ENCODE data around the gene ATP8B3.

Gene ATP8B3

DNA sequence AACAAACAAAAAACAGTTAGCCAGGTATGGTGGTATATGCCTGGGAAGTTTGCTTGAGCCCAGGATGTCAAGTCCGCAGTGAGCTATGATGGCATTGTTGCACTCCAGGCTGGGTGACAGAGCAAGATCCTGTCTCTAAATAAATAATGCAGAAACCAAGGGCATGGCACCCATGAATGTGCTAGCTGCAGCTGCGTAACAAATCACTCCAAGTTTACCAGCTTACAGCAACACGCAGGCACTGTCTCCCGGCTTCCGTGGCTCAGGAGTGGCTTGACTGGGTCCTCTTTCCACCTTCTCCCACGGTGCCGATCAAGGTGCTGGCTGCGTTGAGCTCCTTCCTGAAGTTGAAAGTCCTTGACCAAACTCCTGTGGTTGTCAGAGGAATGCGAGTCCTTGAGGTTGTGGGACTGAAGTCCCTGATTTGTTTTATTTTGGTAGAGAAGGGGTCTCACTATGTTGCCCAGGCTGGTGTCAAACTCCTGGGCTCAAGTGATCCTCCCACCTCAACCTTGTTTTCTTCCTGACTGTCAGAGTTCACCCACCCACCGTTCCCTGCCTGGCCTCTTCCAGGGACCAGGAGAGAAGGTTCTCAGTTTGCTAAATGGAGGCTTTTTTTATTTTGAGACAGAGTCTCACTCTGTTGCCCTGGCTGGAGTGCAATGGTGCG, 72.0 kb downstream of the ATP8B3 start:
- DNase-seq = no peak

DNA sequence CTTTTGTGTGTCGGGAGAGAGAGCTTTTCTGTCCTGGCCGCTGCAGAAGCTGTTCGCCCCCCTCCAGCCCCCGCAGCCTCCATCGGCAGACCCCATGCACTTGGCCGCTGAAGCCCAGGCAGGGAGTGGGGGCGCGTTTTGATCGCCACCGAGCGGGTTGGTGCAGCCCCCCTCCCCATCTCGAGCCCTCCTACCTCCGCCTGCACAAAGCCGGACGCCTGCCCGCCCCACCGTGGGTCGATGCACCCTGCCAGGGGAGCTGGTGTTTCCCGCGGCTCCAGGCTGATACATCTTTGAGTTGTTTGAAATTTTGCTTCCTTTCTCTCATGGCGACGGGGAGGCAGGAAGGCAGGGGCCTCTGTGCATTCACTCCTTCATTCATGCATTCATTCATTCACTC, 75.1 kb downstream of the ATP8B3 start:
- DNase-seq = no peak

DNA sequence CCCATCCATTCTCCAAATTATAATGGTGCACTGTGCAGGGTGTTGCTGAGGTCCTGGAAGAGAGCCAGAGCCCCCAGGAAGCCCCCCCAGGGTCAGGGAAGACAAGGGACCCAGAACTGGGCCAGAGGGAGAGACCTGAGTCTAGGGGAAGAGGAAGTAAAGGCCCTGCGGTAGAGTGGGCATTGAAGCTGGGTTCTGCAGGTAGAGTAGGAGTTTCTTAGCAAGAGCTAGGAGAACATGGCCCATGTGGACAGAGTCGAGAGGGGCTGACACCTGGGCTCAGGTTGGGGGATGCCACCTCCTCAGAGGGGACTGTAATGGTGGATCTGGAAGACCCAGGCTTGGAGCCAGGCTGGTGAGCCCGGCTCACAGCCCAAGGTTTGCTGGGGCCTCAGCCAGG, 75.8 kb downstream of the ATP8B3 start:
- no peak for DNase-seq

DNA sequence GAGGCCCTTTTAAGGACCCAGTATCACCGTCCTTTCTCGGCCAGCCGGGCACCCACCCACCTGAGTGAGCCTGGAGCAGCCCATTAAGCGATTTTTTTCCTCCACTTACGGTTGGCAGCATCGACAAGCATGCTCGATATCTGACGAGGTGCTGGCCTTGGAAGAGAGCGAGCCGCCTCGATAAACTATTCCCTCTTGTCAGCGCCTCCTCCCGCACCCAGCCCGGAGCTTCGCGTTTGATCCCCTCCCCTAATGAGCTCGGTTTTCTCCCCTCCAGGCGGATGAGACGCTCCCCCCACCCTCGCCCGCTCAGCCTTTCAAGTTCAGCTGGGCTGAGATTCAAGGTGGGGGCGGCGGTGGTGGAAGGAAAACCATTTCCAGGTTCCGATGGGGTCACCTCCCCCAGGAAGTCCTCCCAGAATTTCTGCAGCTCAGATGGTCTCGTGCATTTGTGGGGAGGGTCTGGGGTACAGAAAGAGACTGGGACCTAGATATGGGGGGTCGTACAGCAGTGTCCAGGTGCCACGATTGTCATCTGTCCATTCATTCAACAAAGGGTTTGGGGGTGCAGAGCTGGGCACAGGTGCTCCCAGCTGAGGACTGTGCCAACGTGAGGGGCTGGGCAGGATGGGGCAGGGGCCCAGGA, 77.6 kb downstream of the ATP8B3 start:
- no peak for DNase-seq

Measured in NCI-H1694 treated with DMSO at 0.1 percent for 48 hours (cell line).